Occipital lobe (tissue), 2 donors: ENCODE data around the gene ONECUT2. TPM values are rescaled to one million over a fixed set of nuclear protein-coding genes. Genes with fewer than 3 reads are reported as not detected.
"Not testable (repeated sequence)": the region's sequence is repeated elsewhere in the genome, so short reads cannot be mapped to it uniquely, and the experiment has no call there.

Experiments used
- DNase-seq: peaks from one replicate; lab custom pipeline; 2025; lab: John Stamatoyannopoulos, UW
- total RNA-seq: library from RNA; depleted of rRNA; stranded (reverse); fragments of >200 nt; gene quantifications from one replicate; pipeline ENCODE4 v1.2.3, GENCODE V29; 2014

Gene ONECUT2
- 0.78 TPM for total RNA-seq

- peak; percentile 76 for DNase-seq
Observed at GRCh38 chr18:57434536-57435494, at the start of gene ONECUT2. ONECUT2 (plus strand) TSS chr18:57435374; CDS start chr18:57435717, 343 bp downstream.

- no peak for DNase-seq
Observed at GRCh38 chr18:57389271-57389670, 45.9 kb upstream of the ONECUT2 start.

GRCh38 chr18:57390044-57390443, 45.1 kb upstream of the ONECUT2 start:
- DNase-seq = no peak

GRCh38 chr18:57394749-57395148, 40.4 kb upstream of the ONECUT2 start:
- DNase-seq = not testable (repeated sequence)

GRCh38 chr18:57396831-57397230, 38.3 kb upstream of the ONECUT2 start:
- DNase-seq = not testable (repeated sequence)

- DNase-seq = no peak
Observed at GRCh38 chr18:57397440-57398132, 37.6 kb upstream of the ONECUT2 start.

GRCh38 chr18:57404345-57404744, 30.8 kb upstream of the ONECUT2 start:
- no peak for DNase-seq

- DNase-seq = no peak
Observed at GRCh38 chr18:57409650-57410049, 25.5 kb upstream of the ONECUT2 start.

GRCh38 chr18:57410749-57411148, 24.4 kb upstream of the ONECUT2 start:
- DNase-seq = no peak

- DNase-seq = no peak
Observed at GRCh38 chr18:57416542-57416941, 18.6 kb upstream of the ONECUT2 start.

- DNase-seq = no peak
Observed at GRCh38 chr18:57422313-57422872, 12.8 kb upstream of the ONECUT2 start.

- DNase-seq = no peak
Observed at GRCh38 chr18:57423821-57424220, 11.4 kb upstream of the ONECUT2 start.

GRCh38 chr18:57425096-57425495, 10.1 kb upstream of the ONECUT2 start:
- DNase-seq = no peak

- DNase-seq = no peak
Observed at GRCh38 chr18:57426187-57426586, 9.0 kb upstream of the ONECUT2 start.

- no peak for DNase-seq
Observed at GRCh38 chr18:57427429-57428201, 7.6 kb upstream of the ONECUT2 start.

- no peak for DNase-seq
Observed at GRCh38 chr18:57428221-57429150, 6.7 kb upstream of the ONECUT2 start.

GRCh38 chr18:57429167-57430078, 5.8 kb upstream of the ONECUT2 start:
- no peak for DNase-seq

GRCh38 chr18:57430079-57431001, 4.8 kb upstream of the ONECUT2 start:
- no peak for DNase-seq
